H1 (cell line): ENCODE measurements around the gene NDC1. TPM values are rescaled to one million over a fixed set of nuclear protein-coding genes. Genes with fewer than 3 reads are reported as not detected.

ENCODE experiments used
- CTCF ChIA-PET: fragments of 300-600 bp; sonication (Branson Sonifier 250); formaldehyde crosslinking; loops from one replicate; lab custom pipeline; 2021; ENCODE audit not compliant: partially characterized antibody; lab: Charles Lee
- POLR2A ChIA-PET: fragments of 300-600 bp; sonication (Branson Sonifier 250); formaldehyde crosslinking; loops from one replicate; lab custom pipeline; 2021; ENCODE audit warnings: inconsistent platforms; ENCODE audit not compliant: partially characterized antibody; lab: Charles Lee
- DNase-seq, 2 experiments: peaks; one replicate each; pipeline versions ENCODE4 v3.0.0 to v3.0.0-alpha.2; 2010 to 2022; ENCODE audit warnings: low spot score in 2 of 2, low read depth in 1 of 2, mixed read lengths in 1 of 2
- FAIRE-seq: peaks from 2 replicates; lab custom pipeline; 2011; peaks lifted over from hg19 to GRCh38; lab: Jason Lieb, UNC
- H2AFZ ChIP-seq: 2 replicates; pipeline ENCODE4 v1.8.1; 2012; ENCODE audit warnings: low read length, inconsistent platforms
- H2AK5ac ChIP-seq: 2 replicates; pipeline ENCODE4 v1.6.1; 2013; ENCODE audit warnings: low read depth, low read length
- H2BK120ac ChIP-seq: replicated peaks from 2 replicates; pipeline ENCODE3; 2013; ENCODE audit warnings: low read depth, low read length, inconsistent platforms
- H2BK12ac ChIP-seq: 2 replicates; pipeline ENCODE4 v1.6.1; 2013; ENCODE audit warnings: low read depth, low read length
- H2BK15ac ChIP-seq: 2 replicates; pipeline ENCODE4 v1.6.1; 2013; ENCODE audit warnings: low read length
- H2BK20ac ChIP-seq: 2 replicates; pipeline ENCODE4 v1.6.1; 2013; ENCODE audit warnings: low read length
- H2BK5ac ChIP-seq: 2 replicates; pipeline ENCODE4 v1.6.1; 2013; ENCODE audit warnings: low read depth, low read length
- H3K14ac ChIP-seq: 2 replicates; pipeline ENCODE4 v1.6.1; 2013; ENCODE audit warnings: inconsistent platforms; ENCODE audit not compliant: insufficient read length
- H3K18ac ChIP-seq: 2 replicates; pipeline ENCODE4 v1.6.1; 2013; ENCODE audit warnings: low read length; ENCODE audit errors: extremely low read depth
- H3K23ac ChIP-seq: 2 replicates; pipeline ENCODE4 v1.6.1; 2013; ENCODE audit warnings: inconsistent platforms; ENCODE audit not compliant: insufficient read length
- H3K23me2 ChIP-seq: 2 replicates; pipeline ENCODE4 v1.6.1; 2013; ENCODE audit warnings: low read depth, low read length
- H3K27ac ChIP-seq: 2 replicates; pipeline ENCODE4 v1.6.1; 2011; ENCODE audit warnings: low read depth, low read length, inconsistent platforms
- H3K27me3 ChIP-seq, 4 experiments: replicated peaks in 1 of 4; 1 replicate in 1 of 4; 2 replicates in 3 of 4; pipeline versions ENCODE4 v1.6.1 to v1.8.1; 2011 to 2013; ENCODE audit warnings: low read length in 3 of 4, mild to moderate bottlenecking in 3 of 4, inconsistent platforms in 2 of 4, mixed read lengths in 2 of 4, moderate library complexity in 1 of 4; ENCODE audit not compliant: control insufficient read depth in 3 of 4, insufficient read depth in 3 of 4; ENCODE audit errors: extremely low read depth in 1 of 4
- H3K36me3 ChIP-seq, 4 experiments: 2 replicates each; pipeline versions ENCODE4 v1.6.1 to v1.8.1; 2011 to 2013; ENCODE audit warnings: mild to moderate bottlenecking in 4 of 4, low read length in 3 of 4, moderate library complexity in 2 of 4, control low read depth in 1 of 4, inconsistent platforms in 1 of 4; ENCODE audit not compliant: insufficient read depth in 4 of 4, control insufficient read depth in 2 of 4
- H3K4ac ChIP-seq: replicated peaks from 2 replicates; pipeline ENCODE3; 2013; ENCODE audit warnings: low read length, low read depth, mixed read lengths, inconsistent platforms; ENCODE audit not compliant: insufficient read length
- H3K4me1 ChIP-seq, 4 experiments: replicated peaks in 1 of 4; 1 replicate in 1 of 4; 2 replicates in 3 of 4; pipeline versions ENCODE4 v1.6.1 to v1.8.1; 2011 to 2013; ENCODE audit warnings: low read length in 3 of 4, inconsistent platforms in 2 of 4, mixed read lengths in 1 of 4; ENCODE audit not compliant: insufficient read depth in 4 of 4, control insufficient read depth in 3 of 4
- H3K4me2 ChIP-seq, 2 experiments: 2 replicates each; pipeline versions ENCODE4 v1.6.1 to v1.8.1; 2011 to 2013; ENCODE audit warnings: low read depth in 2 of 2, low read length in 2 of 2, control low read depth in 1 of 2, inconsistent platforms in 1 of 2, mild to moderate bottlenecking in 1 of 2; ENCODE audit not compliant: insufficient read depth in 1 of 2
- H3K4me3 ChIP-seq, 4 experiments: fragments of 200-600, 300-600 bp in 1 of 4; sonication (generic), shearing (Covaris generic), sonication (Bioruptor Twin) in 1 of 4; 2 replicates each; pipeline versions ENCODE4 v1.5.1 to v1.8.1; 2011 to 2016; ENCODE audit warnings: low read length in 4 of 4, low read depth in 3 of 4, control low read depth in 2 of 4, inconsistent platforms in 2 of 4, mild to moderate bottlenecking in 2 of 4, mixed read lengths in 1 of 4, moderate library complexity in 1 of 4; ENCODE audit not compliant: insufficient read depth in 2 of 4; ENCODE audit errors: extremely low read depth in 1 of 4
- H3K56ac ChIP-seq: replicated peaks from 2 replicates; pipeline ENCODE3; 2013; ENCODE audit warnings: low read depth, mild to moderate bottlenecking, mixed read lengths, low read length, inconsistent platforms; ENCODE audit not compliant: insufficient read length
- H3K79me1 ChIP-seq: 2 replicates; pipeline ENCODE4 v1.6.1; 2013; ENCODE audit warnings: low read depth, low read length, control low read depth
- H3K79me2 ChIP-seq, 2 experiments: 2 replicates each; pipeline versions ENCODE4 v1.6.1 to v1.8.1; 2012 to 2013; ENCODE audit warnings: low read length in 2 of 2, mild to moderate bottlenecking in 2 of 2, inconsistent platforms in 1 of 2; ENCODE audit not compliant: insufficient read depth in 2 of 2, control insufficient read depth in 1 of 2
- H3K9ac ChIP-seq, 4 experiments: replicated peaks in 1 of 4; 1 replicate in 1 of 4; 2 replicates in 3 of 4; pipeline versions ENCODE4 v1.6.1 to v1.8.1; 2011 to 2013; ENCODE audit warnings: low read depth in 3 of 4, low read length in 3 of 4, control low read depth in 2 of 4, mild to moderate bottlenecking in 2 of 4, moderate library complexity in 2 of 4, inconsistent platforms in 1 of 4; ENCODE audit errors: extremely low read depth in 1 of 4
- H3K9me3 ChIP-seq, 2 experiments: 2 replicates each; pipeline versions ENCODE4 v1.6.1 to v1.8.1; 2012 to 2013; ENCODE audit warnings: mild to moderate bottlenecking in 2 of 2, moderate library complexity in 2 of 2, control low read depth in 1 of 2, inconsistent platforms in 1 of 2, low read depth in 1 of 2, low read length in 1 of 2, mixed read lengths in 1 of 2; ENCODE audit not compliant: insufficient read depth in 2 of 2
- H4K20me1 ChIP-seq, 2 experiments: replicated peaks in 1 of 2; 2 replicates each; pipeline versions ENCODE3 to v1.8.1; 2011 to 2013; ENCODE audit warnings: inconsistent platforms in 2 of 2, low read length in 2 of 2, mild to moderate bottlenecking in 1 of 2; ENCODE audit not compliant: insufficient read depth in 2 of 2, control insufficient read depth in 1 of 2
- H4K5ac ChIP-seq: 2 replicates; pipeline ENCODE4 v1.6.1; 2013; ENCODE audit warnings: low read length, low read depth, mixed read lengths, inconsistent platforms; ENCODE audit not compliant: insufficient read length
- H4K8ac ChIP-seq: 2 replicates; pipeline ENCODE4 v1.8.0; 2013; ENCODE audit warnings: mild to moderate bottlenecking, moderate library complexity, low read length, inconsistent platforms; ENCODE audit not compliant: insufficient read depth; ENCODE audit errors: extremely low read depth
- H4K91ac ChIP-seq: replicated peaks from 2 replicates; pipeline ENCODE3; 2013; ENCODE audit warnings: low read length, mixed read lengths, inconsistent platforms; ENCODE audit not compliant: insufficient read length
- FOSL1 ChIP-seq: IDR thresholded peaks from 2 replicates; pipeline ENCODE4 v1.6.1; 2011; ENCODE audit warnings: mild to moderate bottlenecking, low read depth, low read length, moderate library complexity; ENCODE audit not compliant: insufficient read depth
- WGBS, 2 experiments: shearing (Covaris generic) in 1 of 2; methylation state at CpG; one replicate each; pipeline versions ENCODE4 v1.1.6 to v1.1.7; 2013 to 2015; ENCODE audit warnings: low lambda C conversion rate in 2 of 2, mixed read lengths in 2 of 2, inconsistent platforms in 1 of 2, low coverage in 1 of 2, missing lambda C conversion rate in 1 of 2; ENCODE audit not compliant: insufficient replicate concordance in 2 of 2, insufficient coverage in 1 of 2, insufficient read length in 1 of 2; ENCODE audit errors: extremely low coverage in 1 of 2, missing lambda C conversion rate in 1 of 2; 5-methylcytosine and 5-hydroxymethylcytosine counted together
- polyA plus RNA-seq, 7 experiments: library from polyadenylated mRNA; depleted of rRNA in 3 of 7; stranded (reverse) in 5 of 7; unstranded in 2 of 7; fragments of >200 nt in 5 of 7; fragments of 200-250 nt in 2 of 7; gene quantifications; 1 replicate in 5 of 7; 2 replicates in 1 of 7; 4 replicates in 1 of 7; pipeline versions ENCODE4 v1.2.1 to v1.2.3, GENCODE V29; 2011 to 2013; ENCODE audit warnings: missing spikeins in 2 of 7, mixed read lengths in 2 of 7
- total RNA-seq: library from RNA; stranded (reverse); fragmentation: NEBNext Ultra II Directional; extraction: Animal tissue kit (Norgen Biotek cat#: 25700); gene quantifications from 2 replicates; pipeline ENCODE4 v1.2.1, GENCODE V29; 2021

Gene NDC1
- total and polyA plus RNA-seq, 2 of the 8 experiments (the other 6 are each of a cell fraction or from before 2014, with no cell fraction given), result 62.9 to 66.1 TPM

DNA sequence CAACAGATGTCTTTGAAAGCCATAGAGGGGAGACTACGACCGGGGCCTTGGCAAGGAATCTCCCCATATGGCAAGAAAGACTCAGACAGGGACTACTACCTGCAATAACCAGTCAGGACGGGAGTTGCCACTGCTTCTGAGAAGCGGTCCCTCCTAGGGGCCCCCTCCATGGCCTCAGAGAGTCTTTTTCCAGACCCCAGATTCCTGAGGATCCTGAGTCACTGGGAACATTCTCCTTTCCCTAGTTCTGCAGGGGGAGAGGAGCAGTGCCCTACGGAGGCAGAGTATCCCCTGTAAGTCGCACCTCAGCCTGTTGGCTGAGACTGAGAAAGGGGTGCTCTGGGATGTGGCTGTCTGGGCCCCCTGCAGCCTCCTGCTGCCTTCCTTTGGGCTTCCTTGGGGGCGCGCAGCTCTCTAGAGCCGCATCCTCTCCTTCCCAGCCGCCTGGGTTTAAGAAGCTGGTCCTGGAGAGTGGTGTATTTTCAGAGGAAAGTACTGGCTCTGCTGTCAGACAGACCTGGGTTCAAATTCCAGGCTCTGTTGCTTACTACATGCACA, 107.0 kb downstream of the NDC1 start:
- Histone ChIP-seq H2BK12ac (no peak overlapping the region), H3K27ac (no peak overlapping the region), H3K9me3 (no peaks in the 10 kb centered on the region), H2AFZ (no peak overlapping the region), H4K8ac (no peak overlapping the region), H2AK5ac (no peak overlapping the region), H2BK5ac (no peak overlapping the region), H3K23ac (no peak overlapping the region), H3K4me1 (no peaks in the 10 kb centered on the region), H2BK15ac (no peak overlapping the region), H3K79me2 (no peaks in the 10 kb centered on the region), H3K36me3 (no peaks in the 10 kb centered on the region), H3K14ac (no peak overlapping the region), H3K4me2 (no peak overlapping the region), H3K4me3 (no peak overlapping the region), H3K4ac (no peak overlapping the region), H3K9ac (no peak overlapping the region), H3K79me1 (no peaks in the 10 kb centered on the region), H2BK120ac (no peak overlapping the region), H4K20me1 (no peaks in the 10 kb centered on the region), H4K91ac (no peak overlapping the region), H2BK20ac (no peak overlapping the region), H3K27me3 (peaks cover 1 to 9% (median 9%) of the 10 kb centered on the region in 4 experiments), H3K18ac (no peak overlapping the region), H3K56ac (no peak overlapping the region), H4K5ac (no peak overlapping the region), H3K23me2 (no peaks in the 10 kb centered on the region)
- no peak for TF ChIP-seq FOSL1
- ChIA-PET CTCF (interaction anchor here (0.8 to 2.8 kb wide), 3 partner anchors 15 to 129 kb away, joined by 3 to 13 read pairs (median 3); no protein-coding TSS in a partner anchor), POLR2A (no interaction called here)
- 77% methylated on average over 10 of the region's 10 CpGs; no CpG with 5 or more reads in 1 of the 2 experiments for WGBS, 2 experiments
- no peak for FAIRE-seq
- DNase-seq, result no peak
